ENCODE data around the gene AQP3.

AQP3 gene

DNA sequence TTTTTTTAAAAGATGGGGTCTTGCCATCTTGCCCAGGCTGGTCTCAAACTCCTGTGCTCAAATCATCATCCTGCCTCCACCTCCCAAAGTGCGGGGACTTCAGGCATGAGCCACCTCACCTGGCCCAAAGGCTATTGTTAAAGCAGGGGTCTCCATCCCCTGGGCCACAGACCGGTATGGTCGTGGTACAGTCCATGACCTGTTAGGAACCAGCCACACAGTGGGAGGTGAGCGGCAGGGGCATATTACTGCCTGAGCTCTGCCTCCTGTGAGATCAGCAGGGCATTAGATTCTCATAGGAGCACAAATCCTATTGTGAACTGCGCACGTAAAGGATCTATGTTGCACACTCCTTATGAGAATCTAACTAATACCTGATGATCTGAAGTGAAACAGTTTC is 33.6 kb upstream of the AQP3 start:
- Histone ChIP-seq H3K79me2 (ENCODE audit: control insufficient read depth, low read length) (no peaks in the 10 kb centered on the region), H3K36me3 (ENCODE audit: control insufficient read depth, low read length) (no peaks in the 10 kb centered on the region), H3F3A (ENCODE audit: control insufficient read depth, insufficient read depth) (no peaks in the 10 kb centered on the region), H3K4me2 (ENCODE audit: low read length) (no peak overlapping the region), H3K27ac (ENCODE audit: low read depth, low read length) (no peak overlapping the region), H3K9me3 (ENCODE audit: control insufficient read depth, insufficient read depth, low read length) (no peaks in the 10 kb centered on the region), H4K20me1 (ENCODE audit: control insufficient read depth, insufficient read depth, low read depth, low read length) (no peaks in the 10 kb centered on the region), H3K4me1 (ENCODE audit: control insufficient read depth, low read length) (no peaks in the 10 kb centered on the region), H3K9me2 (replicated peaks; ENCODE audit: control insufficient read depth, low read length) (no peaks in the 10 kb centered on the region), H3K27me3 (ENCODE audit: control insufficient read depth, low read length) (no peaks in the 10 kb centered on the region), H3K4me3 (ENCODE audit: low read length) (no peak overlapping the region)
- TF ChIP-seq, protein P1, sequence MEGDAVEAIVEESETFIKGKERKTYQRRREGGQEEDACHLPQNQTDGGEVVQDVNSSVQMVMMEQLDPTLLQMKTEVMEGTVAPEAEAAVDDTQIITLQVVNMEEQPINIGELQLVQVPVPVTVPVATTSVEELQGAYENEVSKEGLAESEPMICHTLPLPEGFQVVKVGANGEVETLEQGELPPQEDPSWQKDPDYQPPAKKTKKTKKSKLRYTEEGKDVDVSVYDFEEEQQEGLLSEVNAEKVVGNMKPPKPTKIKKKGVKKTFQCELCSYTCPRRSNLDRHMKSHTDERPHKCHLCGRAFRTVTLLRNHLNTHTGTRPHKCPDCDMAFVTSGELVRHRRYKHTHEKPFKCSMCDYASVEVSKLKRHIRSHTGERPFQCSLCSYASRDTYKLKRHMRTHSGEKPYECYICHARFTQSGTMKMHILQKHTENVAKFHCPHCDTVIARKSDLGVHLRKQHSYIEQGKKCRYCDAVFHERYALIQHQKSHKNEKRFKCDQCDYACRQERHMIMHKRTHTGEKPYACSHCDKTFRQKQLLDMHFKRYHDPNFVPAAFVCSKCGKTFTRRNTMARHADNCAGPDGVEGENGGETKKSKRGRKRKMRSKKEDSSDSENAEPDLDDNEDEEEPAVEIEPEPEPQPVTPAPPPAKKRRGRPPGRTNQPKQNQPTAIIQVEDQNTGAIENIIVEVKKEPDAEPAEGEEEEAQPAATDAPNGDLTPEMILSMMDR (IDR thresholded peaks at IDR 0.05; ENCODE audit: low read depth, low read length, poor library complexity, severe bottlenecking) = no peak
- no peak for TF ChIP-seq EZH2phosphoT487 (IDR thresholded peaks at IDR 0.05; ENCODE audit: borderline replicate concordance, low read length)

DNA sequence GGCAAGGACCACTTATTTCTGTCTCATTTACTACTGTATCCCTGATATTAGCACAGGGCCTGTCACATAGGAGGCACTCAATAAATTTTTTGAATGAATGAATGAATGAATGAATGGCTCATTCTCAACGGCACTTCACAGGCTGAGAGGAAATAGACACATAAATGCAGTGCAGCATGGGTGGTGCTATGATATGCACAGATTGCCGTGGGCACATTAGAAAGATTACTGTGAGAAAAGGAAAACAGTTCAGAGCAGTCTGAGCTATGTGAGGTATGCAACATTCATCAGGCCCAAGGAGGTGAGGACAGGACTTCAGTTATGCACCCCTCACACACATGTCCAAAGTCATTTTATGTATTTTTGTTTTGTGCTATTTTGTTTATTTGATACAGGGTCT is 32.7 kb upstream of the AQP3 start:
- Histone ChIP-seq H3K4me3 (ENCODE audit: low read length) (no peak overlapping the region), H3K27me3 (ENCODE audit: control insufficient read depth, low read length) (no peaks in the 10 kb centered on the region), H3K9me3 (ENCODE audit: control insufficient read depth, insufficient read depth, low read length) (no peaks in the 10 kb centered on the region), H3F3A (ENCODE audit: control insufficient read depth, insufficient read depth) (no peaks in the 10 kb centered on the region), H3K27ac (ENCODE audit: low read depth, low read length) (no peak overlapping the region), H3K79me2 (ENCODE audit: control insufficient read depth, low read length) (no peaks in the 10 kb centered on the region), H3K36me3 (ENCODE audit: control insufficient read depth, low read length) (no peaks in the 10 kb centered on the region), H4K20me1 (ENCODE audit: control insufficient read depth, insufficient read depth, low read depth, low read length) (no peaks in the 10 kb centered on the region), H3K9me2 (replicated peaks; ENCODE audit: control insufficient read depth, low read length) (no peaks in the 10 kb centered on the region), H3K4me1 (ENCODE audit: control insufficient read depth, low read length) (no peaks in the 10 kb centered on the region), H3K4me2 (ENCODE audit: low read length) (no peak overlapping the region)
- TF ChIP-seq EZH2phosphoT487 (IDR thresholded peaks at IDR 0.05; ENCODE audit: borderline replicate concordance, low read length) = no peak
- TF ChIP-seq, protein P1 (IDR thresholded peaks at IDR 0.05; ENCODE audit: low read depth, low read length, poor library complexity, severe bottlenecking) = no peak

DNA sequence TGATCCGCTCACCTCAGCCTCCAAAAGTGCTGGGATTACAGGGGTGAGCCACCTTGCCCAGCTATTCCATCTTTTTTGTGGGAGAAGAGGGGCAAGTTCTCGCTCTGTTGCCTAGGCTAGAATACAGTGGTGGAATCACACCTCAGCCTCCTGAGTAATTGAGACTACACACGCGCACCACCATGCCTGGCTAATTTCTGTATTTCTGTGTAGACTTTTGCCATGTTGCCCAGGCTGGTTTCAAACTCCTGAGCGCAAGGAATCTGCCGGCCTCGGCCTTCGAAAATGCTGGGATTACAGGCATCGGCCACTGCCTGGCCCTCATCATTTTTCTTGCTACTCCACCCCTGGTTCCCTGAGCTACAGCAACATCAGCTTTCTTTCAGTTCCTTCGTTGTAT is 29.1 kb upstream of the AQP3 start:
- Histone ChIP-seq H3K79me2 (ENCODE audit: control insufficient read depth, low read length) (peaks cover 27% of the 10 kb centered on the region), H3F3A (ENCODE audit: control insufficient read depth, insufficient read depth) (no peaks in the 10 kb centered on the region), H3K27me3 (ENCODE audit: control insufficient read depth, low read length) (no peaks in the 10 kb centered on the region), H3K9me3 (ENCODE audit: control insufficient read depth, insufficient read depth, low read length) (no peaks in the 10 kb centered on the region), H3K9me2 (replicated peaks; ENCODE audit: control insufficient read depth, low read length) (no peaks in the 10 kb centered on the region), H4K20me1 (ENCODE audit: control insufficient read depth, insufficient read depth, low read depth, low read length) (no peaks in the 10 kb centered on the region), H3K4me2 (ENCODE audit: low read length) (no peak overlapping the region), H3K27ac (ENCODE audit: low read depth, low read length) (no peak overlapping the region), H3K4me3 (ENCODE audit: low read length) (no peak overlapping the region), H3K4me1 (ENCODE audit: control insufficient read depth, low read length) (peaks cover 18% of the 10 kb centered on the region), H3K36me3 (ENCODE audit: control insufficient read depth, low read length) (peaks cover 11% of the 10 kb centered on the region)
- no peak for TF ChIP-seq EZH2phosphoT487 (IDR thresholded peaks at IDR 0.05; ENCODE audit: borderline replicate concordance, low read length)
- TF ChIP-seq, protein P1 (IDR thresholded peaks at IDR 0.05; ENCODE audit: low read depth, low read length, poor library complexity, severe bottlenecking) = no peak

DNA sequence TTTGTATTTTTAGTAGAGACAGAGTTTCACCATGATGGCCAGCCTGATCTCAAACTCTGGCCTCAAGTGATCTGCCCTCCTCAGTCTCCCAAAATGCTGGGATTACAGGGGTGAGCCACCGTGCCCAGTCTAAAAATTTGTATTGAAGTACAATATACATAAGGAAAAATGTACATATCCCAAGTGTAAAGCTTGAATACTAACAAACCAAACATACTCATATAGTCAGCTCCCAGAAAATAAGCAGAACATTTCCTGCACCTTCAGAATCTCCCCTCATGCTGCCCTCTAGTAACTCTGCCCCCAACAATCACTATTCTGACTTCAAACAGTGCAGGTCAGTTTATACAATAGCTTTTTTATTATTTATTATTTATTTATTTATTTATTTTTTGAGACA is 28.0 kb upstream of the AQP3 start:
- H3K9me3 ChIP-seq (ENCODE audit: control insufficient read depth, insufficient read depth, low read length) = no peaks in the 10 kb centered on the region
- peaks cover 34% of the 10 kb centered on the region for H3K79me2 ChIP-seq (ENCODE audit: control insufficient read depth, low read length)
- H4K20me1 ChIP-seq (ENCODE audit: control insufficient read depth, insufficient read depth, low read depth, low read length) = no peaks in the 10 kb centered on the region
- H3F3A ChIP-seq (ENCODE audit: control insufficient read depth, insufficient read depth) = no peaks in the 10 kb centered on the region
- peaks cover 21% of the 10 kb centered on the region for H3K4me1 ChIP-seq (ENCODE audit: control insufficient read depth, low read length)
- no peaks in the 10 kb centered on the region for H3K27me3 ChIP-seq (ENCODE audit: control insufficient read depth, low read length)
- no peaks in the 10 kb centered on the region for H3K9me2 ChIP-seq (replicated peaks; ENCODE audit: control insufficient read depth, low read length)
- no peak overlapping the region for H3K4me3 ChIP-seq (ENCODE audit: low read length)
- peaks cover 20% of the 10 kb centered on the region for H3K36me3 ChIP-seq (ENCODE audit: control insufficient read depth, low read length)
- no peak overlapping the region for H3K4me2 ChIP-seq (ENCODE audit: low read length)
- no peak overlapping the region for H3K27ac ChIP-seq (ENCODE audit: low read depth, low read length)
- no peak for TF ChIP-seq EZH2phosphoT487 (IDR thresholded peaks at IDR 0.05; ENCODE audit: borderline replicate concordance, low read length)
- TF ChIP-seq, protein P1 (IDR thresholded peaks at IDR 0.05; ENCODE audit: low read depth, low read length, poor library complexity, severe bottlenecking) = no peak

Data from DOHH2 (cell line).